IMR-90 (cell line): Measurements from ENCODE around the gene NDUFA13. TPM values are rescaled to one million over a fixed set of nuclear protein-coding genes. Genes with fewer than 3 reads are reported as not detected.

Experiments used
- ATAC-seq: fragments of 200-7000 bp; cut with Tn5 transposase; 2 replicates; pipeline ENCODE4 v1.9.1; 2020; ENCODE audit warnings: low read depth, mild to moderate bottlenecking, moderate library complexity
- BruUV-seq: library from RNA; stranded (reverse); fragments of 400-500 nt; replicated peaks from 2 replicates; lab custom pipeline; 2021; lab: Mats Ljungman, UMichigan
- CTCF ChIA-PET: fragments of 300-600 bp; formaldehyde crosslinking; extraction: SDS; loops from one replicate; lab custom pipeline; 2021; ENCODE audit warnings: antibody characterized with exemption; lab: Yijun Ruan, JAX
- POLR2A ChIA-PET: fragments of 300-600 bp; sonication (Branson Sonifier 250); formaldehyde crosslinking; loops from one replicate; lab custom pipeline; 2022; ENCODE audit warnings: antibody characterized with exemption; ENCODE audit not compliant: unreplicated experiment; lab: Charles Lee
- DNase-seq: peaks from one replicate; pipeline ENCODE4 v3.0.0; 2013
- H2AFZ ChIP-seq: replicated peaks from 2 replicates; pipeline ENCODE3; 2013; ENCODE audit warnings: low read length, mild to moderate bottlenecking; ENCODE audit not compliant: poor library complexity
- H2AK5ac ChIP-seq: 2 replicates; pipeline ENCODE4 v1.6.1; 2013; ENCODE audit warnings: low read depth, low read length, inconsistent platforms
- H2AK9ac ChIP-seq: replicated peaks from 2 replicates; pipeline ENCODE3; 2013; ENCODE audit warnings: mild to moderate bottlenecking, low read depth, low read length, moderate library complexity; ENCODE audit not compliant: poor library complexity
- H2BK120ac ChIP-seq: 2 replicates; pipeline ENCODE4 v1.6.1; 2013; ENCODE audit warnings: low read depth, low read length, inconsistent platforms
- H2BK15ac ChIP-seq: 3 replicates; pipeline ENCODE4 v1.6.1; 2013; ENCODE audit warnings: low read depth, low read length, inconsistent platforms
- H2BK20ac ChIP-seq: 2 replicates; pipeline ENCODE4 v1.6.1; 2013; ENCODE audit warnings: low read depth, mild to moderate bottlenecking, inconsistent platforms, low read length, moderate library complexity
- H2BK5ac ChIP-seq: 2 replicates; pipeline ENCODE4 v1.6.1; 2013; ENCODE audit warnings: mild to moderate bottlenecking, low read depth, low read length, inconsistent platforms; ENCODE audit not compliant: poor library complexity, severe bottlenecking
- H3K14ac ChIP-seq: replicated peaks from 2 replicates; pipeline ENCODE4 v1.6.1; 2013; ENCODE audit warnings: low read depth, low read length, inconsistent platforms
- H3K18ac ChIP-seq: 2 replicates; pipeline ENCODE4 v1.6.1; 2013; ENCODE audit warnings: low read depth, low read length, control low read depth
- H3K23ac ChIP-seq: 2 replicates; pipeline ENCODE4 v1.6.1; 2013; ENCODE audit warnings: low read depth, low read length, inconsistent platforms
- H3K27ac ChIP-seq: 2 replicates; pipeline ENCODE4 v1.5.1; 2013; ENCODE audit warnings: mild to moderate bottlenecking, control low read depth, low read length; ENCODE audit not compliant: insufficient read depth
- H3K27me3 ChIP-seq: 2 replicates; pipeline ENCODE4 v1.6.1; 2013; ENCODE audit warnings: low read length; ENCODE audit not compliant: control insufficient read depth, insufficient read depth
- H3K36me3 ChIP-seq: 2 replicates; pipeline ENCODE4 v1.6.1; 2013; ENCODE audit warnings: low read length, mixed read lengths; ENCODE audit not compliant: control insufficient read depth, insufficient read depth
- H3K4ac ChIP-seq: 2 replicates; pipeline ENCODE4 v1.6.1; 2013; ENCODE audit warnings: low read depth, low read length, inconsistent platforms
- H3K4me1 ChIP-seq: 2 replicates; pipeline ENCODE4 v1.6.1; 2013; ENCODE audit warnings: low read length, mixed read lengths; ENCODE audit not compliant: control insufficient read depth, insufficient read depth
- H3K4me2 ChIP-seq: 2 replicates; pipeline ENCODE4 v1.6.1; 2013; ENCODE audit warnings: low read depth, mild to moderate bottlenecking, control low read depth, low read length, moderate library complexity
- H3K4me3 ChIP-seq: 2 replicates; pipeline ENCODE4 v1.5.1; 2013; ENCODE audit warnings: low read depth, mild to moderate bottlenecking, control low read depth, low read length, moderate library complexity; ENCODE audit not compliant: insufficient read depth
- H3K56ac ChIP-seq: 2 replicates; pipeline ENCODE4 v1.6.1; 2013; ENCODE audit warnings: low read length, inconsistent platforms; ENCODE audit not compliant: insufficient read depth; ENCODE audit errors: extremely low read depth
- H3K79me1 ChIP-seq, 2 experiments: 2 replicates each; pipeline ENCODE4 v1.6.1; 2013; ENCODE audit warnings: low read length in 2 of 2, inconsistent platforms in 1 of 2, low read depth in 1 of 2
- H3K9ac ChIP-seq: 2 replicates; pipeline ENCODE4 v1.6.1; 2013; ENCODE audit warnings: low read depth, low read length, control low read depth
- H3K9me1 ChIP-seq: 2 replicates; pipeline ENCODE4 v1.6.1; 2013; ENCODE audit warnings: low read length, inconsistent platforms; ENCODE audit not compliant: insufficient read depth
- H3K9me3 ChIP-seq: 2 replicates; pipeline ENCODE4 v1.6.1; 2013; ENCODE audit warnings: low read length; ENCODE audit not compliant: control insufficient read depth, insufficient read depth
- H4K20me1 ChIP-seq: 2 replicates; pipeline ENCODE4 v1.6.1; 2013; ENCODE audit warnings: low read length, inconsistent platforms; ENCODE audit not compliant: insufficient read depth
- H4K5ac ChIP-seq: 2 replicates; pipeline ENCODE4 v1.6.1; 2013; ENCODE audit warnings: mild to moderate bottlenecking, low read depth, low read length, control low read depth
- H4K8ac ChIP-seq, 2 experiments: 2 replicates each; pipeline ENCODE4 v1.6.1; 2013; ENCODE audit warnings: low read depth in 2 of 2, low read length in 2 of 2, control low read depth in 1 of 2, inconsistent platforms in 1 of 2
- H4K91ac ChIP-seq: 2 replicates; pipeline ENCODE4 v1.6.1; 2013; ENCODE audit warnings: low read depth, low read length, inconsistent platforms; ENCODE audit not compliant: insufficient read depth
- BHLHE40 ChIP-seq: fragments of 150-350 bp; IDR thresholded peaks from 2 replicates; pipeline ENCODE4 v1.6.1; 2016; ENCODE audit warnings: mild to moderate bottlenecking, low read depth, low read length
- CEBPB ChIP-seq: IDR thresholded peaks from 2 replicates; pipeline ENCODE4 v1.6.1; 2012; ENCODE audit warnings: low read depth, low read length, improper control_type of control experiment
- CHD1 ChIP-seq: IDR thresholded peaks from 2 replicates; pipeline ENCODE4 v1.6.1; 2012; ENCODE audit warnings: low read depth, low read length, improper control_type of control experiment
- CTCF ChIP-seq: conservative IDR thresholded peaks from 2 replicates; pipeline ENCODE4 v1.5.1; 2012; ENCODE audit warnings: mild to moderate bottlenecking, low read depth, low read length, improper control_type of control experiment
- ELK1 ChIP-seq: fragments of 150-350 bp; IDR thresholded peaks from 2 replicates; pipeline ENCODE4 v1.6.1; 2016; ENCODE audit warnings: low read depth, mild to moderate bottlenecking, low read length, moderate library complexity, borderline replicate concordance
- FOS ChIP-seq: fragments of 150-350 bp; IDR thresholded peaks from 2 replicates; pipeline ENCODE4 v1.6.1; 2016; ENCODE audit warnings: low read depth, low read length
- MAFK ChIP-seq: IDR thresholded peaks from 2 replicates; pipeline ENCODE4 v1.6.1; 2012; ENCODE audit warnings: low read depth, low read length, improper control_type of control experiment
- MXI1 ChIP-seq: IDR thresholded peaks from 2 replicates; pipeline ENCODE4 v1.6.1; 2012; ENCODE audit warnings: low read depth, mild to moderate bottlenecking, low read length, moderate library complexity, borderline replicate concordance
- NFE2L2 ChIP-seq: fragments of 150-350 bp; IDR thresholded peaks from 2 replicates; pipeline ENCODE4 v1.6.1; 2016; ENCODE audit warnings: low read depth, mild to moderate bottlenecking, low read length
- POLR2A ChIP-seq: IDR thresholded peaks from 2 replicates; pipeline ENCODE4 v1.6.1; 2012; ENCODE audit warnings: mild to moderate bottlenecking, low read depth, low read length
- RAD21 ChIP-seq: IDR thresholded peaks from 2 replicates; pipeline ENCODE4 v1.6.1; 2012; ENCODE audit warnings: low read length, improper control_type of control experiment
- RCOR1 ChIP-seq: IDR thresholded peaks from 2 replicates; pipeline ENCODE4 v1.6.1; 2012; ENCODE audit warnings: mild to moderate bottlenecking, low read length, improper control_type of control experiment; ENCODE audit not compliant: insufficient replicate concordance
- RFX5 ChIP-seq: IDR thresholded peaks from 2 replicates; pipeline ENCODE4 v1.8.0; 2012; ENCODE audit warnings: low read depth, mild to moderate bottlenecking, low read length, moderate library complexity
- SMC3 ChIP-seq: fragments of 150-350 bp; IDR thresholded peaks from 2 replicates; pipeline ENCODE4 v1.6.1; 2016; ENCODE audit warnings: low read depth, mild to moderate bottlenecking, antibody characterized with exemption, low read length, moderate library complexity
- WGBS, 2 experiments: methylation state at CpG; one replicate each; pipeline versions ENCODE4 v1.1.5 to v1.1.7; 2013; ENCODE audit warnings: missing lambda C conversion rate in 2 of 2; ENCODE audit not compliant: insufficient read length in 1 of 2; ENCODE audit errors: extremely low coverage in 2 of 2; 5-methylcytosine and 5-hydroxymethylcytosine counted together
- dilution Hi-C: fragments of 300-500 bp; cut with HindIII; formaldehyde crosslinking; loops from one replicate; pipeline ENCODE4 v1.14.3; 2018; ENCODE audit warnings: low sequenced_read_pairs; ENCODE audit not compliant: unreplicated experiment
- in situ Hi-C: fragments of 300-500 bp; cut with MboI; formaldehyde crosslinking; loops from 3 replicates; pipeline ENCODE4 v1.14.3; 2019; ENCODE audit warnings: low sequenced_read_pairs, inconsistent platforms, mixed read lengths
- intact Hi-C: fragments of 100-400 bp; cut with micrococcal nuclease; formaldehyde crosslinking; loops from 2 replicates; pipeline ENCODE4 v1.10.0; 2022
- polyA plus RNA-seq, 3 experiments: library from polyadenylated mRNA; depleted of rRNA; stranded (reverse); fragments of >200 nt; gene quantifications; 2 replicates each; pipeline ENCODE4 v1.2.3, GENCODE V29; 2012; ENCODE audit warnings: low replicate concordance in 1 of 3
- total RNA-seq: library from RNA; depleted of rRNA; stranded (reverse); fragments of >200 nt; gene quantifications from 2 replicates; pipeline ENCODE4 v1.2.3, GENCODE V29; 2012
- TF ChIP-seq, protein P1 (sequence below): fragments of 150-350 bp; IDR thresholded peaks from 2 replicates; pipeline ENCODE4 v1.6.1; 2017; ENCODE audit warnings: mild to moderate bottlenecking, antibody characterized with exemption, low read length, low read depth

NDUFA13 gene
- total and polyA plus RNA-seq, 2 of the 4 experiments (the other 2 are of a cell fraction), result 30.6 to 667 TPM

DNA sequence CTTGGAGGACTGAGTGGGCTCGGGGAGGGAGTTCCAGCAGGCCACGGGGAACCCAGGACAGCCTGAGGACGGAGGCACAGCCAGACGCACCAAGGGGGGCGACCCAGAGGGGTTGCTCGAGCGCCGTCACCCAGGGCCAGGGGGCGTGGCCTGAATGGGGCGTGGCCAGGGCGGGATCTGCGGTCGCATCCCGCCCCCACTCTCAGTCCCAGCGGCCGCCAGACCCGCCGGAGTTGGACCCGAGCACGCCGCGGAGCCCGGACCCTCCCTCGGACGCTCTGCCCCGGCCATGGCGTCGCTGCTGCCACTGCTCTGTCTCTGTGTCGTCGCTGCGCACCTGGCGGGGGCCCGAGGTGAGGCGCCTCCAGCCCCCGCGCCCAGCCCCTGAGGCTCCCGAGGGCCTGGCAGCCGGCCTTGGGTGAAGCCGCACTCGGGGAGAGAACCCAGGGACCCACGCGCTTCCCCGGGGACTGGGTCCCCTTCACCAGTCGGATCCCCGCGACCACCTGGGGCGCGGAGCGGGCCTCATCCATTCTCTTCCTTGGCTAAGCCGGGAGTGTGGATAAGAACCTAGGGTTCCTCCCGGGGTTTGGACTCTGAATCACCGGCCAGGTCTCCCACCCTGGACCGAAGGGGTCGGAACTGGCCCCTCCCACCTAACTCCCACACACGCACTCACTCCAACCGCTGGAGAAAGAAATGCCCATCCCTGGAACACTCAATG, 22.2 kb downstream of the NDUFA13 start, which contains the start of gene CILP2:
Gene CILP2 (plus strand): TSS at position 205 of the 724 bp plus-strand sequence. CDS start 85 bp downstream, at position 290.
- H3K23ac ChIP-seq, result no peak within 1 kb of the TSS
- POLR2A ChIA-PET, result no interaction called here
- H2BK5ac ChIP-seq, result no peak within 1 kb of the TSS
- H4K5ac ChIP-seq, result no peak within 1 kb of the TSS
- no peaks in the 10 kb centered on the region; the same call in 1 of the 2 replicates for H3K9me3 ChIP-seq
- H3K27ac ChIP-seq, result no peak within 1 kb of the TSS
- H4K20me1 ChIP-seq, result peaks cover 1% of the 10 kb centered on the region; the same call in 1 of the 2 replicates
- no peak within 1 kb of the TSS for H2AK5ac ChIP-seq
- peaks cover 25% of the 10 kb centered on the region for H3K27me3 ChIP-seq
- DNase-seq (no peak), ATAC-seq (peak; percentile 52)
- no peaks in the 10 kb centered on the region; the same call in 1 of the 2 replicates for H3K4me1 ChIP-seq
- H3K14ac ChIP-seq, result no peak within 1 kb of the TSS
- no peak within 1 kb of the TSS for H3K4me3 ChIP-seq
- in situ Hi-C loops (loop anchor here (5.0 to 25.0 kb wide), 2 partner anchors 104 to 424 kb away; partner anchors contain the start of gene GMIP), dilution Hi-C loops (no loop called here), intact Hi-C loops (no loop called here)
- peak within 1 kb of the TSS; percentile 33; the same call in 1 of the 2 replicates for H3K4me2 ChIP-seq
- no peak within 1 kb of the TSS for H4K8ac ChIP-seq
- WGBS, 2 experiments, result 10% methylated on average over 36 of the region's 56 CpGs; no CpG with 5 or more reads in 1 of the 2 experiments
- no peak within 1 kb of the TSS for H4K91ac ChIP-seq
- no peak within 1 kb of the TSS for H3K56ac ChIP-seq
- no peaks in the 10 kb centered on the region for H3K79me1 ChIP-seq
- H3K4ac ChIP-seq, result no peak within 1 kb of the TSS
- H2BK120ac ChIP-seq, result no peak within 1 kb of the TSS
- no peaks in the 10 kb centered on the region for H3K36me3 ChIP-seq
- no peak within 1 kb of the TSS for H2BK20ac ChIP-seq
- H3K18ac ChIP-seq, result no peak within 1 kb of the TSS
- CTCF ChIA-PET, result interaction anchor here (1.1 kb wide), 1 partner anchor 17 kb away, joined by 3 read pairs; no protein-coding TSS in a partner anchor
- H3K9ac ChIP-seq, result no peak within 1 kb of the TSS
- no peak within 1 kb of the TSS for H2BK15ac ChIP-seq
- BruUV-seq, result no TSS peak
- H3K9me1 ChIP-seq, result no peaks in the 10 kb centered on the region
- H2AFZ ChIP-seq, result peak within 1 kb of the TSS; percentile 70
- peak within 1 kb of the TSS; percentile 55 for H2AK9ac ChIP-seq
- TF ChIP-seq MAFK, result no peak
- no peak for TF ChIP-seq CEBPB
- TF ChIP-seq RAD21, result no peak
- TF ChIP-seq MXI1, result no peak
- TF ChIP-seq RFX5, result no peak
- no peak for TF ChIP-seq FOS
- TF ChIP-seq SMC3, result no peak
- no peak for TF ChIP-seq NFE2L2
- TF ChIP-seq, protein P1, sequence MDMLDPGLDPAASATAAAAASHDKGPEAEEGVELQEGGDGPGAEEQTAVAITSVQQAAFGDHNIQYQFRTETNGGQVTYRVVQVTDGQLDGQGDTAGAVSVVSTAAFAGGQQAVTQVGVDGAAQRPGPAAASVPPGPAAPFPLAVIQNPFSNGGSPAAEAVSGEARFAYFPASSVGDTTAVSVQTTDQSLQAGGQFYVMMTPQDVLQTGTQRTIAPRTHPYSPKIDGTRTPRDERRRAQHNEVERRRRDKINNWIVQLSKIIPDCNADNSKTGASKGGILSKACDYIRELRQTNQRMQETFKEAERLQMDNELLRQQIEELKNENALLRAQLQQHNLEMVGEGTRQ, result no peak
- no peak for TF ChIP-seq CHD1
- no peak for TF ChIP-seq BHLHE40
- TF ChIP-seq CTCF, result no peak
- TF ChIP-seq RCOR1, result no peak
- TF ChIP-seq ELK1, result no peak
- no peak for TF ChIP-seq POLR2A
